Omental fat pad (tissue), 4 donors: Measurements from ENCODE around the gene SRCIN1. TPM values are rescaled to one million over a fixed set of nuclear protein-coding genes. Genes with fewer than 3 reads are reported as not detected.

ENCODE experiments used
- ATAC-seq: fragments of 150-250 bp; one replicate; pipeline ENCODE4 v1.9.1; 2016; ENCODE audit warnings: mild to moderate bottlenecking, moderate library complexity; ENCODE audit not compliant: low FRiP score
- DNase-seq: peaks from one replicate; pipeline ENCODE4 v3.0.0-alpha.2; 2019; ENCODE audit warnings: low spot score
- CTCF ChIP-seq, 3 donors: fragments of 450-650 bp; IDR thresholded peaks; one replicate each; pipeline ENCODE4 v1.5.1; 2016 to 2017; ENCODE audit warnings: antibody characterized with exemption in 3 of 3, mild to moderate bottlenecking in 3 of 3, moderate library complexity in 2 of 3
- total RNA-seq, 4 donors: library from RNA; depleted of rRNA; stranded (reverse); fragments of >200 nt; gene quantifications; one replicate each; pipeline ENCODE4 v1.1.0, GENCODE V29; 2016

The SRCIN1 gene
- total RNA-seq, 4 donors from 2014 or later, result 1.2 to 5.6 (median 2.7) TPM

GRCh38 chr17:38605411-38605840 lies 326 bp downstream of the SRCIN1 start:
- DNase-seq, result no peak
- no peak for TF ChIP-seq CTCF (IDR thresholded peaks at IDR 0.05)
- ATAC-seq, result no peak

- DNase-seq, result no peak
- no peak for TF ChIP-seq CTCF (IDR thresholded peaks at IDR 0.05)
- no peak for ATAC-seq
Measured at GRCh38 chr17:38604479-38605403, 1.0 kb downstream of the SRCIN1 start.

GRCh38 chr17:38603786-38604478 lies 1.8 kb downstream of the SRCIN1 start:
- TF ChIP-seq CTCF (IDR thresholded peaks at IDR 0.05), result no peak
- DNase-seq (no peak), ATAC-seq (no peak)

GRCh38 chr17:38602956-38603785 lies 2.6 kb downstream of the SRCIN1 start:
- TF ChIP-seq CTCF (IDR thresholded peaks at IDR 0.05), result no peak
- no peak for DNase-seq
- ATAC-seq, result no peak

GRCh38 chr17:38602453-38602852 lies 3.3 kb downstream of the SRCIN1 start:
- no peak for TF ChIP-seq CTCF (IDR thresholded peaks at IDR 0.05)
- no peak for DNase-seq
- ATAC-seq, result no peak

GRCh38 chr17:38601539-38602351 lies 4.0 kb downstream of the SRCIN1 start:
- no peak for TF ChIP-seq CTCF (IDR thresholded peaks at IDR 0.05)
- DNase-seq (no peak), ATAC-seq (peak; percentile 34)
